ENCODE data around the gene TEX38. TPM values are rescaled to one million over a fixed set of nuclear protein-coding genes. Genes with fewer than 3 reads are reported as not detected.
"Not testable (repeated sequence)": the region's sequence is repeated elsewhere in the genome, so short reads cannot be mapped to it uniquely, and the experiment has no call there.

TEX38 gene
- total RNA-seq, 1 donor from 2014 or later: not detected

DNA sequence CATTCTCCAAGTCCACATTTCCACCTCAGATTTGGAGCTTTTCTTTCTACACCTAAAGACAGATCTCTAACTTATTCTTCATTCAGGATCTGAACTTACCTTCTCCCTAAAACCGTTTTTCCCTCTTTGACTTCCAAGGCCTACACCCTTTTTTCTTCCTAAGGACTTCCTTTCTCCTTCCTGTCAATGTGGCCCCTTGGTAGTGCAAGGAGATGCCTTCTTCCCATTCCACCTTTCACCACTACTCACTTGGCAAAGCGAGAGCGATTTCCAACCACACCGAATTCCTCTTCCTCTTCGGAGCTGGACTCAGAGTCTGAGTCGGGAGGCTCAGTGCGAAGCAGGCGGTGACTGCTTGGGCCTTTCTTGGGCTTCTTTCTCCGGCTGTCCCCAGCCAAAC is 46.0 kb downstream of the TEX38 start:
- Histone ChIP-seq H3K27ac (peak overlapping the region; percentile 78), H3K4me3 (peak overlapping the region; percentile 92 to 98), H3K4me1 (peaks cover 41% of the 10 kb centered on the region), H3K27me3 (no peaks in the 10 kb centered on the region), H3K9me3 (no peaks in the 10 kb centered on the region), H3K36me3 (peaks cover 0 to 14% of the 10 kb centered on the region in 2 donors)
- no peak for DNase-seq (ENCODE audit: extremely low spot score in 2 of 2)
- intact Hi-C loops (cut with DNase I): no loop called here
- TF ChIP-seq POLR2A (IDR thresholded peaks at IDR 0.05): no peak
- TF ChIP-seq, protein P1, sequence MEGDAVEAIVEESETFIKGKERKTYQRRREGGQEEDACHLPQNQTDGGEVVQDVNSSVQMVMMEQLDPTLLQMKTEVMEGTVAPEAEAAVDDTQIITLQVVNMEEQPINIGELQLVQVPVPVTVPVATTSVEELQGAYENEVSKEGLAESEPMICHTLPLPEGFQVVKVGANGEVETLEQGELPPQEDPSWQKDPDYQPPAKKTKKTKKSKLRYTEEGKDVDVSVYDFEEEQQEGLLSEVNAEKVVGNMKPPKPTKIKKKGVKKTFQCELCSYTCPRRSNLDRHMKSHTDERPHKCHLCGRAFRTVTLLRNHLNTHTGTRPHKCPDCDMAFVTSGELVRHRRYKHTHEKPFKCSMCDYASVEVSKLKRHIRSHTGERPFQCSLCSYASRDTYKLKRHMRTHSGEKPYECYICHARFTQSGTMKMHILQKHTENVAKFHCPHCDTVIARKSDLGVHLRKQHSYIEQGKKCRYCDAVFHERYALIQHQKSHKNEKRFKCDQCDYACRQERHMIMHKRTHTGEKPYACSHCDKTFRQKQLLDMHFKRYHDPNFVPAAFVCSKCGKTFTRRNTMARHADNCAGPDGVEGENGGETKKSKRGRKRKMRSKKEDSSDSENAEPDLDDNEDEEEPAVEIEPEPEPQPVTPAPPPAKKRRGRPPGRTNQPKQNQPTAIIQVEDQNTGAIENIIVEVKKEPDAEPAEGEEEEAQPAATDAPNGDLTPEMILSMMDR (IDR thresholded peaks at IDR 0.05): no peak
- no peak for TF ChIP-seq POLR2AphosphoS5 (IDR thresholded peaks at IDR 0.05; ENCODE audit: insufficient read depth in 1 of 2, low read depth in 1 of 2)

DNA sequence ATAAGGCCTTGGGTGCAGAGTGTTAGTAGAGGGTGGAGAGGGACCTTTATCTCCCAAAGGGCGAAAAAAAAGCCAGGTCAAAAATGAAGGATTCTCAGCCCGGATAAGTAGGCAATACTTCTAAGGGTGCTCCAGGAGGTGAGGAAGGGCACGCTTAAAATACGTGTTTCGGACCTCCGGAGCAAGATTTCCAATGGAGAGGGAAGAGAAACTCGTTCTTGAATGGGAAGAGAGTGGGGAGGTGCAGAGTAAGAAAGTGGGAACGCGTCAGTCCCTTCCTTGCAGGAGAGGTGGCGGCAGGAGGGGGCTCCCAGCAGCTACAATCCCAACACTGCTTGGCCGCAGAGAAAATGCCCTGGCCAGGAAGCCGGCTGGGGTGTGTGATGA is 46.7 kb downstream of the TEX38 start:
- no peak for TF ChIP-seq POLR2A (IDR thresholded peaks at IDR 0.05)
- intact Hi-C loops (cut with DNase I): no loop called here
- Histone ChIP-seq H3K27me3 (no peaks in the 10 kb centered on the region), H3K4me3 (peak overlapping the region; percentile 92 to 98), H3K9me3 (no peaks in the 10 kb centered on the region), H3K27ac (peak overlapping the region; percentile 78), H3K4me1 (peaks cover 41% of the 10 kb centered on the region), H3K36me3 (peaks cover 0 to 14% of the 10 kb centered on the region in 2 donors)
- DNase-seq (ENCODE audit: extremely low spot score in 2 of 2): no peak

DNA sequence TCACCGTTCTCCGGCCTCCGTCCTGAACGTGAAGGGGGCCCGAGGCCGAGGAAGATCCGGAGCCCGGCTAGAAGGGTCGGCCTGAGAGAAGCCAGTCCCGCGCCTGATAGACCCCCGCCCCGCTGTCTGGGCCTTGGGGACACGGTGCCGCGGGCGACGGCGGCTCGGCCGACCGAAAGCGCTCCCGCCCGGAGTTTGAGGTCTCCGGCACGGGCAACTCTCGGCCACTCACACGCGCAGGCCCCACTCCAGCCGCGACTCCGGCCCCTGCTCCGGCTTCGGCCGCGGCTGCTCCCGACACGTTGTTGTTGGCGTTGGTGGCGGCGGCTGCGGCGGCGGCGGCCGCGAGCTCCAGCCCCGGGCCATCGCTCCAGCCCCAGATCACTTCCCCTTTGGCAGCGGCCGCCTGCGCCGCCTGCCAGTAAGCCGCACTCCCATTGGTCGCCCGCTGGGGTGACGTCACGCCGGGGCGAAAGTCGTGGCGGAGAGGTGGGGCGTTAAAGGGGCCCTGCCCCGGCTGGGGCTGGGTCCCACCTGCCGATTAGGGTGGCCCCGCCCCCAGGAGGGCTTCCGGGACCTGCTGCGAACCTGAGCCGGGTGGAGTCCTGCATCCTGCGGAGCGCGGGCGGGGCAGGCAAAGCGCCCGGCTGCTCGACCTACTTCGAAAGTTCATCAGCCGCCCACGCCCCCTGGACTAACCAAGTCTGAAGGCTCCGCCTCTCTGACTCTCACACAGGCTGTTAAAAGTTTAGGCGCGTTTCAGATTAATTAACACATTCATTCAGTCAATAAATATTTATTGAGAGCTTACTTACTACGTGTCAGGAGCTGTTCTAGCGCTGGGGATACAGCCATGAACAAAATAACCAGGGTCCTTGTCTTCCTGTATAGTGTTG is 47.3 kb downstream of the TEX38 start, which contains the start of gene EFCAB14:
EFCAB14 (minus strand) TSS at position 388 of the 896 bp plus-strand sequence. CDS start 1,027 bp downstream, outside the sequence.
- TF ChIP-seq POLR2A (IDR thresholded peaks at IDR 0.05) (peak in 1 of 2 donors; percentile 40), POLR2AphosphoS5 (IDR thresholded peaks at IDR 0.05; ENCODE audit: insufficient read depth in 1 of 2, low read depth in 1 of 2) (peak; percentile 84 to 90)
- TF ChIP-seq, protein P1 (IDR thresholded peaks at IDR 0.05): no peak
- H3K4me3 ChIP-seq: peak within 1 kb of the TSS; percentile 92 to 98
- peak within 1 kb of the TSS; percentile 78 for H3K27ac ChIP-seq
- peak in 1 of 2 donors; percentile 98 for DNase-seq (ENCODE audit: extremely low spot score in 2 of 2)
- peaks cover 41% of the 10 kb centered on the region for H3K4me1 ChIP-seq
- H3K27me3 ChIP-seq: no peaks in the 10 kb centered on the region
- peaks cover 0 to 14% of the 10 kb centered on the region in 2 donors for H3K36me3 ChIP-seq
- intact Hi-C loops (cut with DNase I): no loop called here
- H3K9me3 ChIP-seq: no peaks in the 10 kb centered on the region

DNA sequence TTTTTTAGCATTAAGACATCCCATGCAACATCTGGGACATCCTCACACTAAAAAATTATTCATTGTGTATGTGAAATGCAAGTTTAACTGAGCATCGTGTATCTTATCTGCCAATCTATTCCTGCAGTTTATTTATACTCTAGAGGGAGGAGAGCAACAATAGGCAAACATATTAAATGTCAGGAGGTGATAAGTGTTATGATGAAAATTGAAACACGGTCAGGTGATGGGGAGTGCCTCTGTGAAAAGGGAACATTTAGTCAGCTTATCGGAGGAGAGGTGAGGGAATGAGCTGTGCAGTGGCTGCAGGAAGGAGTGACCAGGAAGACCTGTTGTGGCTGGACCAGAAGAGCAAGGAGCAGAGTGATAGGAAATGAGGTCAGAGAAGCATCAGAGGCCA is 48.0 kb downstream of the TEX38 start:
- H3K36me3 ChIP-seq: peaks cover 0 to 12% of the 10 kb centered on the region in 2 donors
- no peak for DNase-seq (ENCODE audit: extremely low spot score in 2 of 2)
- intact Hi-C loops (cut with DNase I): loop anchor here (10.0 kb wide), 3 partner anchors 105 to 315 kb away; partner anchors contain the start of gene MOB3C
- H3K4me1 ChIP-seq: peaks cover 41% of the 10 kb centered on the region
- TF ChIP-seq POLR2A (IDR thresholded peaks at IDR 0.05): no peak
- TF ChIP-seq POLR2AphosphoS5 (IDR thresholded peaks at IDR 0.05; ENCODE audit: insufficient read depth in 1 of 2, low read depth in 1 of 2): no peak
- TF ChIP-seq, protein P1 (IDR thresholded peaks at IDR 0.05): no peak
- H3K27me3 ChIP-seq: no peaks in the 10 kb centered on the region
- H3K9me3 ChIP-seq: no peaks in the 10 kb centered on the region
- H3K27ac ChIP-seq: peak overlapping the region; percentile 78
- H3K4me3 ChIP-seq: peak overlapping the region; percentile 92 to 98

DNA sequence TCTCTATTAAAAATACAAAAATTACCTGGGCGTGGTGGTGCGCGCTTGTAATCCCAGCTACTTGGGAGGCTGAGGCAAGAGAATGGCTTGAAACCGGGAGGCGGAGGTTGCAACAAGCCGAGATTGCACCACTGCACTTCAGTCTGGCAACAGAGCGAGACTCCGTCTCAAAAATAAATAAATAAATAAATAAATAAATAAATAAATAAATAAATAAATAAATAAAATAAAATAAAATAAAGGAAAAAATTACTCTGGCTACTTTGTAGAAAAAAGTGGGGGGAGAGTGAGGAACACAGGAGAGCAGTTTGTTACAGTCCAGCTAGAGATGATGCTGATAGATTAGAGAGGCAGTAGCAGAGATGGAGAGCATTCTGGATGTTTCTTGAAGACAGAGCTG is 48.7 kb downstream of the TEX38 start:
- not testable (repeated sequence) for H3K27me3 ChIP-seq; H3K9me3 ChIP-seq; H3K27ac ChIP-seq; H3K4me3 ChIP-seq; DNase-seq (ENCODE audit: extremely low spot score in 2 of 2); H3K36me3 ChIP-seq
- intact Hi-C loops (cut with DNase I): loop anchor here (10.0 kb wide), 3 partner anchors 106 to 316 kb away; partner anchors contain the start of gene MOB3C
- H3K4me1 ChIP-seq: peaks cover 36% of the 10 kb centered on the region

DNA sequence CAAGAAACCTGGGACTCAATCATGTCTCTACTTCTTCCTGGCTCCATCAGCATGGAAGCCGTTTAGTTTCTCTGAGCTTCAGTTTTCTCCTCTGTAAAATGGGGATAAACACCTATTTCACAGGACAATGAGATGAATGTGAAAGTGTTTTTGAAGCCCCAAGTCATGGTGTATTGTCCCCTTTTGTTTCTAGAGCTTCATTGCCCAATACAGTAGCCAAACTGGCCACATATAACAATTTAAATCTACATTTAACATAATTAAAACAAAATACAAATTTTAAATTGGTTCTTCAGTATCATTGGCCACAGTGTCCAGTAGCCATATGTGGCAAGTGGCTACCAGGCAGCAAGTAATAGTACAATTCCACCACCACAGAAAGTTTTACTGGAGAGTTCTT is 49.5 kb downstream of the TEX38 start:
- Histone ChIP-seq H3K27ac (no peak overlapping the region), H3K4me1 (peaks cover 30% of the 10 kb centered on the region), H3K27me3 (no peaks in the 10 kb centered on the region), H3K4me3 (no peak overlapping the region), H3K36me3 (no peaks in the 10 kb centered on the region), H3K9me3 (no peaks in the 10 kb centered on the region)
- TF ChIP-seq POLR2AphosphoS5 (IDR thresholded peaks at IDR 0.05; ENCODE audit: insufficient read depth in 1 of 2, low read depth in 1 of 2) (no peak), POLR2A (IDR thresholded peaks at IDR 0.05) (no peak)
- TF ChIP-seq, protein P1 (IDR thresholded peaks at IDR 0.05): no peak
- intact Hi-C loops (cut with DNase I): loop anchor here (10.0 kb wide), 3 partner anchors 106 to 316 kb away; partner anchors contain the start of gene MOB3C
- no peak for DNase-seq (ENCODE audit: extremely low spot score in 2 of 2)

Measured in vagina (tissue), 2 donors.